T1000 (cell line): Measurements from ENCODE around the gene COL19A1.

ENCODE experiments used
- DNase-seq: peaks from one replicate; lab custom pipeline; 2025; ENCODE audit warnings: mixed read lengths; lab: John Stamatoyannopoulos, UW

The COL19A1 gene

DNA sequence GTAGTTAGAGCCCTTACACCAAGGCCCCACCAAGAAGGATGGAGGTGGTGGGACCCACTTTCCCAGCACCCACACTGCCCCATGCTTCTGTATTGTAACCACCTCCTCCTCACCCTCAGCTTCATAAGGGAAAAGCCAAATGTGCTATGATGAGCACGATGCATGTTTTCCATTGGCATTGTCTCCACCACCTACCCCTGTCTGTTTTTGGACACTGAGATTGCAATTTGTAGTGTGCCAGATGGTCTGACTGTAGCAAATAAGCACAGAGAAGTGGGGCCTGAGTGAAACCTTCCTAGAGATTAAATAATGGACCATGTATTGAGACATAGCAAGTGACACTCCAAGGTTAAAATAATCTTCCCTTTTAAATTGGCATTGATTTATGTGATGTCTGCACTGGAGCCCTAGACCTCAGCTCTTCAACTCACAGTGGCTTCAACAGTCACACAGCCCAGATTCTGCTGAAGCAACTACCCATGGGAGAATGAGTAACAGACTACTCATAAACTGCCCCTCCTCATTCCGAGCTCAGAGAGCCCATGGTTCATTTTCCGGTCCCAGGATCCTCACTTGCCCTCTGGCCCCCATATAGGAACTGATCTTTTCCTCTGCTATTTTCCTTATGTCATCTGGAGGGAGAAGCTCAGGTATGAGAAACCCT, 258.7 kb downstream of the COL19A1 start:
- peak; percentile 50 for DNase-seq

- no peak for DNase-seq
Observed at GRCh38 chr6:70125602-70126001, 259.2 kb downstream of the COL19A1 start.

DNA sequence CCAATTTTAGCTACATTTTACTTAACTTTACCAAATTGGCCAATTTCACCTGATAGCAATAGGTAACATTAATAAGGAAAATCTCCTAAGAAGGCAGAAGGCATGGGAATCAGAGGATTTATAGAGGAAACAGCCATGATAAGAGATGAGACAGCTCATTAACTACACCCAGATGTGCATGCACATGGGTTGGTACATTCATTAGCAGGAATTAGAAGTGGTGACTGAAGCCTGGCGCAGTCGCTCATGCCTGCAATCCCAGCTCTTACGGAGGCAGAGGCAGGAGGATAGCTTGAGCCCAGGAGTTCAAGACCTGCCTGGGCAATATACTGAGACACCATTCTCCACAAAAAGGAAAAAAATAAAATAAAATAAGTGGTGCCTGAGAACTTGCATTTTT, 263.0 kb downstream of the COL19A1 start:
- DNase-seq, result no peak

GRCh38 chr6:70130865-70131264, 264.5 kb downstream of the COL19A1 start:
- no peak for DNase-seq

DNA sequence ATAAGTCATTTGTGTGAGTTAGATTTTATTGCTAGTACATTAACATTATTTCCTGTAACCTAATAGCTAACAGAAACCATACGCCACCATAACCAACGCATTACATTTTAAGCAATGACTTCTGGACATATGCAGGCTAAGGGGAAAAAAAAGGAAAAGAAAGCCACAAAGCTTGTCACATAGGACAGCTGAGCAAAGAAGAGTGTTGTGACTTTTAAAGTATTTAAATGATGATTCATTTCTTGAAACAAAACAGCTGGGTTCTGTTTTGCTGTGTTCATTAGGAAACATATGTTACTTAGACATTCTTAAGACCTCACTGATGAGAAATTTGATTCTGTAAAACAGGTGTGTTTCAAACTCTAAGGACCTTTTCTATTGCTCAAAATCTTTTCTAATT, 265.2 kb downstream of the COL19A1 start:
- no peak for DNase-seq

GRCh38 chr6:70133246-70133645, 266.9 kb downstream of the COL19A1 start:
- no peak for DNase-seq

DNA sequence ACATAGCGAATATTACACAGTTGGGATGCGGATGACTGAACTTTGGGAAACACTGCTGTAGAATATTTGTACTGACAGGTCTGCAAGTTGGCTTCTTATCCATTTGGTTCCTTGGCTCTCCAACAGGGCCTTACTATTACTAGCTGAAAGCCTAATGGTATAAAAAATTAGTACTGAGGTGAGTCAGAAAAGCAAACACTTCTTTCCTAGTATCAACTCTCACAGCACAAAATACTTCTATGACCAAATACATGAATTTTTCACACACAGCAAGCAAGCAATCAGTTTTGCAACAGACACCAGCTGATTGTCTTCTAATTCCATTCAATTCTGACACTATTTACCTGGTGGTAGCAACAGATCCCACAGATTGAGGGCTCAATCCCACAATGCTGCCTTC, 268.2 kb downstream of the COL19A1 start:
- no peak for DNase-seq

- no peak for DNase-seq
Observed at GRCh38 chr6:70135219-70136160, 269.1 kb downstream of the COL19A1 start.

GRCh38 chr6:70136996-70137395, 270.6 kb downstream of the COL19A1 start:
- DNase-seq, result no peak

DNA sequence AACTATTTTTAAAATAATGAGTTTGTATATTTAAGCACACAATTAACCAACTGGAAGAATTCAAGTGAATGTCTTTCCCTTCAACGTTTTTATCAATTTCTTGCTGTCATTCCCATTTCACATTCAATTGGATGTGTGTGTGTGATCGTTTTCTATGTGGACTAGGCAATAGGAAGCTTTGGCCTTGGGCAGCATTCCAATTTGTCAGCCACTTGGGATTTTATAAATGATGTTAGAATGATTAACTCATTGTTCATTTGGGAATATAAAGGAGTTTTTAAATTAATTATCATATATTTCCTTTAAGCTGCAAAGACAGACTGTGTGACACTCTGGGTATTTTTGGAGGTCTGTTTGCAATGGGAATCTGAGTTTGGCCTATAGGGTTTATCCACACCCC, 274.1 kb downstream of the COL19A1 start:
- no peak for DNase-seq

GRCh38 chr6:70142034-70142433, 275.7 kb downstream of the COL19A1 start:
- no peak for DNase-seq

GRCh38 chr6:70145178-70145577, 278.8 kb downstream of the COL19A1 start:
- no peak for DNase-seq

DNA sequence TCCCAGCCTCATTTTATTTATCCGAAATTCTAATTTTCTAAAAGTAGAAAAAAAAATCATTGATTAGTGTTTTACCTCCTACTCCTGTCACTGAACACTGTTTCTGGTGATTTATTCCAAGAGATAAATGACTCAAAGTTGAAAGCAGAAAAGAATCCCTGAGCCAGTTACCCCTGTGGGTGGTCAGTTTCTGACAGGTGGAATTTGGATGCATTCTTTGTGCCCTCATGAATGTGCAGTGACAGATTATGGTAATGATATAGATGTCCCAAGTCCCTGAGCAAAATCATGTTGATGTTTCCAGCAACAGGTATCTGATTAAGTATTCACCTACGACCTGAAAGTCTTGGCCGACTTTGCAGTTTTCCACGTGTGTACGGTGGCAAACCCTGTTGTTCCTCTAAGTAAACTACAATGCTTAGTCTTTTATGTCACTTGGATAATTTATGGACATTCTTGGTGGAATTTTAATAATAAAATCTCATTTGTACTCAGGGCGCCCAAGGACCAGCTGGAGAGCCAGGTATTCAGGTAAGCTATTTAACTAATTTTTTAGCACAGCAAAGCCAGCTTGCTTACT, 282.9 kb downstream of the COL19A1 start:
- DNase-seq, result no peak

- DNase-seq, result no peak
Observed at GRCh38 chr6:70150521-70150920, 284.2 kb downstream of the COL19A1 start.

GRCh38 chr6:70151616-70152015, 285.3 kb downstream of the COL19A1 start:
- no peak for DNase-seq

DNA sequence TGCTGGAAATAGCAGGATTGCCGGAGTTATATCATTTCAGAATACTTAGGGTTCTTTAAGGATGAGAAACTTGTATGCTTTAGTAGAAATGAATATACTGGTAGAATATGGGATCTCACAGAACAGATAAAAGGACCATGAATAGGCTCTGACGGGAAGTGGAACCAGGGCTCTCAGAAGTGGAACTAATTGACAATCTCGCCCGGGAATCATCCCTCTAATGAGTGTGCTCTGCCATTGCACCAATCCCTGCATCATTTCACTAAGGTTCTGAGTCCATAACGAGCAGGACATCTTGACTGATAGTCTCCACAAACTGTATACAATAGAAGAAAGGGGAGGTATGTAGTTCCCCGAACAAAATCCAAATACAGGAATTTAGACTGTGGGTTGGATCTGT, 286.4 kb downstream of the COL19A1 start:
- no peak for DNase-seq

- DNase-seq, result no peak
Observed at GRCh38 chr6:70157086-70157485, 290.7 kb downstream of the COL19A1 start.

GRCh38 chr6:70160276-70160675, 293.9 kb downstream of the COL19A1 start:
- no peak for DNase-seq

- no peak for DNase-seq
Observed at GRCh38 chr6:70162972-70163371, 296.6 kb downstream of the COL19A1 start.

DNA sequence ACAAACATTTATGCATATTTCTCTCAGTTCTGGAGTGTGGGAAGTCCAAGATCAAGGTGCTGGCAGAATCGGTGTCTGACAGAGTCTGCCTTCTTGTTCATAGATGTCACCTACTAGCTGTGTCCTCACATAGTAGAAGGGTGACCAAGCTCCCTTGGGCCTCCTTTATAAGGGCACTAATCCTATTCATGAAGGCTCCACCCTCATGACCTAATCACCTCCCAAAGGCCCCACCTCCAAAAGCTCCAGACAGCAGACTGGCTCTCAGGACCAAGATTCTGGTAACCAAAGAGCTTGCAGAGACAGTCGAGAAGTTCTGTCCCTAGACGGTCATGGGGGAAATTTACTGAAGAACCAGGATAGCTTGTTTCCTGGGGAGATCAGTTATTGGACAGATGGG, 297.4 kb downstream of the COL19A1 start:
- no peak for DNase-seq

DNA sequence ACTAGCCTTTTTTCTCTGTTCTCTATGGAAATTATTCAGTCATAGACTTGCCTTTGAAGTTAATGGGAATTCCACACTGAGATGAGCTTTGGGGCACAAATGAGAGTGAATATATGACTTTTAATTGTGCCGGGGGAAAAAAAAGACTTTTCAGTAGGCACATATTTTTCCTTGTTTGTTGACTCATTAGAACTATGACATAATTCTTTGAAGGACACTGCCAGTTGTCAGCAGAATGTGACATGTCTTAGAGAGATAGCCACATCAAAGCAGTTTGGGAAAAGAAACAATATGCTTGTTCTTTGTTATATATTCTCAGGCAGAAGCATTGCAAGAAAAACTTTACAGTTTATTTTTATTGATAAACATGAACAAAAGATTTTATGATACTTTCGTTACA, 298.2 kb downstream of the COL19A1 start:
- no peak for DNase-seq

DNA sequence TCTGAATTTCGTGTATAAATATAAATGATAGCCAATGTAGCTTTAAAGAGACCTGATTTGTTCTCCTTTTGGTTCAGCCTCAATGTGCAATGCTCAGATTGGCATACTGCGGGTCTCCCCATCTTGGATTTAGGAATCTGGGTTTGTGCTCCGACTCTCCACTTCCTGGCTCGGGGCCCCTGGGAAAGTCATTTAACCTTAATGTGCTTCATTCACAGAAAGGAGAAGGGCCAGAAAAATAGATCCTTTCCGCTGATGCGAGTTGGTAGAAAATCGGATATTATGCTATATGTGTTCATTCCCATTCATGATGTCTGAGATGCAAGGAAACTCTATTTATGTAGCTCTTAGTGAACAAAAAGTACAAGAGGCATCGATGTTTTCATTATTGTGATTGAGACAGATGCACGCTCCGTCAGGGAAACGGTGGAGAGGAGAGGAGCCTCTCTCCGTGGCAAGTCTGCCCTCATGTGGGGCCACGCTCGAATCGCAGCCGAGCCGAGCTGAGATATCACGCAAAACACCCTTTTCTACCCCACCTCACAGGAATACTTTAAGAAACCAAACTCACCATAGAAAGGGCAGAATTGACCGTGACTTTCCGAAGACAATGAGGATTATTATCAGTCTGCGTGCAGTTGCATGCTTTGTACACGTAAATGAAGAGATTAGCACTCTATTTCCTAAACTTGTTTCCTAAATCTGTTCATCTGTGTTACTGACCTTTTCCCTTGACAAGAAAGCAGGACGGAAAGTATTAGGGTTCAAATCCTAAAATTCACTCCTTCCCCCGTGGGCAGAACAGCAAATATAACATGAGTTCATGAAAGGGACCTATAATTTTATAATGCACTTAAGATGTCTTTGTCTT, 300.0 kb downstream of the COL19A1 start:
- peak; percentile 12 for DNase-seq
